ENCODE results near the gene RAB4A. TPM values are rescaled to one million over a fixed set of nuclear protein-coding genes. Genes with fewer than 3 reads are reported as not detected.

RAB4A gene
- total and polyA plus RNA-seq, 2 of the 4 experiments (the other 2 are of a cell fraction): 25.6 to 26.2 TPM

DNA sequence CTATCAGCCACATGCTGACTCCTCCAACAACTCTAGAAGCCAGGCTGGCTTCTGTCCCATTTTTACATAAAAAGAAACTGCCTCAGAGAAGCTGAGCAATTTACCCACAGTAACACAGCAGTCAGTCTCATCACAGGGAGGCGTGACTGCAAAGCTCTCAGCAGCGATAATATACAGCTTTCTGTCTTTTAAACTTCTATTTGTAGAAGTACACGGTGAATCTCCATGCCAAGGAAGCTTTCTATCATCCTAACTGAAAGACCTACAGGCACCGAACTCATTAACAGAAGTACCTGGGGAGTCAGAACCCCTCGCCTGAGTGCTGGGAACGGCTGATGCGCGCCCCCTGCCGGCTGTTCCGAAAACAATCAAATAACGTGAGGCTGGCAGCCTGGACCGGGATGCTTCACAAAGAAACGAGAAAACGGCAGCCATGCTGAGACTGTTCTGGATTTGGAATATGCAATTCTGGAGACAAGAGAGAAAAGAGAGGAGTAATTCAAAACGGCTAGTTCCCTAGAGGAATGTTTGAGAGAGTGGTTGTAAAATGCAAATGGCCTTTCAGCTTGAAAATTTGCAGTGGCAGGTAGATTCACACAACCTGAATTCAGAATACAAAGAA lies 43.5 kb upstream of the RAB4A start:
- Histone ChIP-seq H3K4me2 (ENCODE audit: low read depth, low read length) (no peak overlapping the region), H3K9me3 (ENCODE audit: control insufficient read depth, insufficient read depth, low read length) (no peaks in the 10 kb centered on the region), H3K56ac (ENCODE audit: extremely low read depth, insufficient read depth, low read length) (no peak overlapping the region), H3K14ac (replicated peaks; ENCODE audit: low read depth, low read length) (no peak overlapping the region), H3K27ac (ENCODE audit: insufficient read depth, low read length) (no peak overlapping the region), H4K91ac (ENCODE audit: insufficient read depth, low read depth, low read length) (no peak overlapping the region), H3K9ac (ENCODE audit: low read depth, low read length) (no peak overlapping the region), H3K23ac (ENCODE audit: low read depth, low read length) (no peak overlapping the region), H3K4me1 (ENCODE audit: control insufficient read depth, insufficient read depth, low read length) (peaks cover 5% of the 10 kb centered on the region; the same call in 1 of the 2 replicates), H3K27me3 (ENCODE audit: control insufficient read depth, insufficient read depth, low read length) (peaks cover 22% of the 10 kb centered on the region), H4K8ac (ENCODE audit: low read depth in 2 of 2, low read length in 2 of 2) (no peak overlapping the region), H2AFZ (replicated peaks; ENCODE audit: low read length, poor library complexity) (no peak overlapping the region), H4K5ac (ENCODE audit: low read depth, low read length) (no peak overlapping the region), H3K18ac (ENCODE audit: low read depth, low read length) (no peak overlapping the region), H3K36me3 (ENCODE audit: control insufficient read depth, insufficient read depth, low read length) (no peaks in the 10 kb centered on the region), H2BK20ac (ENCODE audit: low read depth, low read length) (no peak overlapping the region), H2BK15ac (ENCODE audit: low read depth, low read length) (no peak overlapping the region), H4K20me1 (ENCODE audit: insufficient read depth, low read length) (no peaks in the 10 kb centered on the region), H3K9me1 (ENCODE audit: insufficient read depth, low read length) (no peaks in the 10 kb centered on the region), H2BK120ac (ENCODE audit: low read depth, low read length) (no peak overlapping the region), H2AK9ac (replicated peaks; ENCODE audit: low read depth, low read length, poor library complexity) (no peak overlapping the region), H2AK5ac (ENCODE audit: low read depth, low read length) (no peak overlapping the region), H3K79me1 (ENCODE audit: low read depth in 1 of 2, low read length in 2 of 2) (no peaks in the 10 kb centered on the region), H3K4ac (ENCODE audit: low read depth, low read length) (no peak overlapping the region), H2BK5ac (ENCODE audit: low read depth, low read length, poor library complexity, severe bottlenecking) (no peak overlapping the region), H3K4me3 (ENCODE audit: insufficient read depth, low read depth, low read length) (no peak overlapping the region)
- DNase-seq (peak; percentile 61), ATAC-seq (ENCODE audit: low read depth) (peak; percentile 65)
- TF ChIP-seq MAZ (IDR thresholded peaks at IDR 0.05; ENCODE audit: borderline replicate concordance, low read depth, low read length) (peak; percentile 22; the same call in 1 of the 2 replicates), POLR2A (IDR thresholded peaks at IDR 0.05; ENCODE audit: low read depth, low read length) (no peak), SMC3 (IDR thresholded peaks at IDR 0.05; ENCODE audit: low read depth, low read length) (peak; percentile 95), RAD21 (IDR thresholded peaks at IDR 0.05; ENCODE audit: low read length) (peak; percentile 89), MXI1 (IDR thresholded peaks at IDR 0.05; ENCODE audit: borderline replicate concordance, low read depth, low read length) (no peak)
- TF ChIP-seq, protein P1, sequence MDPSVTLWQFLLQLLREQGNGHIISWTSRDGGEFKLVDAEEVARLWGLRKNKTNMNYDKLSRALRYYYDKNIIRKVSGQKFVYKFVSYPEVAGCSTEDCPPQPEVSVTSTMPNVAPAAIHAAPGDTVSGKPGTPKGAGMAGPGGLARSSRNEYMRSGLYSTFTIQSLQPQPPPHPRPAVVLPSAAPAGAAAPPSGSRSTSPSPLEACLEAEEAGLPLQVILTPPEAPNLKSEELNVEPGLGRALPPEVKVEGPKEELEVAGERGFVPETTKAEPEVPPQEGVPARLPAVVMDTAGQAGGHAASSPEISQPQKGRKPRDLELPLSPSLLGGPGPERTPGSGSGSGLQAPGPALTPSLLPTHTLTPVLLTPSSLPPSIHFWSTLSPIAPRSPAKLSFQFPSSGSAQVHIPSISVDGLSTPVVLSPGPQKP (IDR thresholded peaks at IDR 0.05; ENCODE audit: borderline replicate concordance, low read depth, low read length): no peak
- TF ChIP-seq, protein P2, sequence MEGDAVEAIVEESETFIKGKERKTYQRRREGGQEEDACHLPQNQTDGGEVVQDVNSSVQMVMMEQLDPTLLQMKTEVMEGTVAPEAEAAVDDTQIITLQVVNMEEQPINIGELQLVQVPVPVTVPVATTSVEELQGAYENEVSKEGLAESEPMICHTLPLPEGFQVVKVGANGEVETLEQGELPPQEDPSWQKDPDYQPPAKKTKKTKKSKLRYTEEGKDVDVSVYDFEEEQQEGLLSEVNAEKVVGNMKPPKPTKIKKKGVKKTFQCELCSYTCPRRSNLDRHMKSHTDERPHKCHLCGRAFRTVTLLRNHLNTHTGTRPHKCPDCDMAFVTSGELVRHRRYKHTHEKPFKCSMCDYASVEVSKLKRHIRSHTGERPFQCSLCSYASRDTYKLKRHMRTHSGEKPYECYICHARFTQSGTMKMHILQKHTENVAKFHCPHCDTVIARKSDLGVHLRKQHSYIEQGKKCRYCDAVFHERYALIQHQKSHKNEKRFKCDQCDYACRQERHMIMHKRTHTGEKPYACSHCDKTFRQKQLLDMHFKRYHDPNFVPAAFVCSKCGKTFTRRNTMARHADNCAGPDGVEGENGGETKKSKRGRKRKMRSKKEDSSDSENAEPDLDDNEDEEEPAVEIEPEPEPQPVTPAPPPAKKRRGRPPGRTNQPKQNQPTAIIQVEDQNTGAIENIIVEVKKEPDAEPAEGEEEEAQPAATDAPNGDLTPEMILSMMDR (conservative IDR thresholded peaks at IDR 0.05; ENCODE audit: low read depth, low read length): peak; percentile 87
- no TSS peak for BruUV-seq (replicated peaks)
- WGBS, 2 experiments (ENCODE audit: extremely low coverage in 2 of 2, insufficient read length in 1 of 2): 33% methylated on average over 1 of the region's 15 CpGs; no CpG with 5 or more reads in 1 of the 2 experiments
- in situ Hi-C loops (cut with MboI; ENCODE audit: low sequenced_read_pairs) (no loop called here), dilution Hi-C loops (cut with HindIII; ENCODE audit: low sequenced_read_pairs, unreplicated experiment) (no loop called here), intact Hi-C loops (cut with micrococcal nuclease) (loop anchor here (1.0 to 10.0 kb wide), 7 partner anchors 71 to 563 kb away; partner anchors contain the start of gene RHOU)
- CTCF ChIA-PET: interaction anchor here (0.6 to 2.1 kb wide), 20 partner anchors 9 to 564 kb away, joined by 3 to 8 read pairs (median 3); partner anchors contain the start of gene RHOU
- POLR2A ChIA-PET (ENCODE audit: unreplicated experiment): no interaction called here

Measured in IMR-90 (cell line).